Measurements from ENCODE around the gene ETV4. TPM values are rescaled to one million over a fixed set of nuclear protein-coding genes. Genes with fewer than 3 reads are reported as not detected.

Gene ETV4
- total RNA-seq, 1 donor from 2014 or later = 1.1 TPM

DNA sequence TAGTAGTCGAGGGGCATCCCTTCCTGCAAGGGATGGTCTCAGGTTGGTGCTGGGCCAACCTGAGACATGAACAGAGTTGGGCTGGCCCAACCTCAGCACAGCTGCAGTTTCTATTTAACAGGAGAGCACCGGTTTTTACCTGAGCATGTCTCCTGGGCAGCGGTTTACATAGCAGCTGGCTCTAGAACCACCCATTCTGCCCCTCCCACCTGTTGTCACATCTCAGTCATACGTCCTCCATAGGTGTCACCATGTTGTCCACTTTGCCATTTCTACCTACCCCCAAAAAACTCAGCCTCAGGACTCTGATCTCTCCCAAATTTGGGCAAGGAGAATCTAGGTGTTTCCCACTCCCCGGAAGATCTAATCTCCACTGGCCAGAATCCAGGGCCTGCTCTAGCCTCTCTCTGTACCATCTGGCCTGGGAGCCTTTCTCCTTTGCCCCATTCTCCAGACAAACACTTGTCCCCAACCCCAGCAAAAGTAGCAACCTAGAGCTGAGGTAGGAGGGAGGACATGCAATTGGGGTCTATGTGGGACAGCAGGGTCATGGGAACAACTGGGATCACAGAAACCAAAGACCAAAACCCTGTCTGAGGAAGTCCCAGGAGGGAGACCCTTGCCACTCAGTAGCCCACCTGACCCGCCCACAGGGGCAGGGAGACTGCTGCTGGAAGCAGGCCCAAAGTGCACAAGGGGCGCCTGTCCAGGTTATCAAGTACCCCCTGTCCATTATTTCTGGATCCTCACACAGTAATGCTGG, 19.1 kb downstream of the ETV4 start:
- Histone ChIP-seq H3F3A (ENCODE audit: low read depth) (peaks cover 35% of the 10 kb centered on the region), H3K27me3 (peaks cover 33% of the 10 kb centered on the region), H3K4me1 (peaks cover 24% of the 10 kb centered on the region), H4K20me1 (ENCODE audit: low read depth) (peaks cover 67% of the 10 kb centered on the region), H3K36me3 (peaks cover 3% of the 10 kb centered on the region), H2AFZ (replicated peaks) (no peak overlapping the region), H3K9ac (no peak overlapping the region), H3K4me3 (no peak overlapping the region), H3K79me2 (ENCODE audit: low read depth) (no peaks in the 10 kb centered on the region), H3K27ac (no peak overlapping the region), H3K9me3 (ENCODE audit: low read depth) (no peaks in the 10 kb centered on the region), H3K4me2 (no peak overlapping the region)
- H3K27ac Mint-ChIP-seq = no peak overlapping the region
- TF ChIP-seq EZH2 (IDR thresholded peaks at IDR 0.05) (no peak), EZH2phosphoT487 (IDR thresholded peaks at IDR 0.05) (no peak), CTCF (IDR thresholded peaks at IDR 0.05) (no peak)
- peaks cover 68% of the 10 kb centered on the region for H3K4me1 Mint-ChIP-seq
- no peak overlapping the region for H3K4me3 Mint-ChIP-seq
- H3K9me3 Mint-ChIP-seq = no peaks in the 10 kb centered on the region
- DNase-seq (ENCODE audit: low spot score) = no peak
- peaks cover 7% of the 10 kb centered on the region for H3K27me3 Mint-ChIP-seq (ENCODE audit: insufficient read depth, low read depth)
- peaks cover 20% of the 10 kb centered on the region for H3K36me3 Mint-ChIP-seq

- Histone ChIP-seq H3K9ac (no peak overlapping the region), H3K27ac (no peak overlapping the region), H3K9me3 (ENCODE audit: low read depth) (no peaks in the 10 kb centered on the region), H3K4me2 (no peak overlapping the region), H3K79me2 (ENCODE audit: low read depth) (no peaks in the 10 kb centered on the region), H3K4me3 (no peak overlapping the region), H2AFZ (replicated peaks) (no peak overlapping the region), H3F3A (ENCODE audit: low read depth) (peaks cover 25% of the 10 kb centered on the region), H3K27me3 (peaks cover 13% of the 10 kb centered on the region), H3K36me3 (peaks cover 13% of the 10 kb centered on the region), H3K4me1 (peaks cover 17% of the 10 kb centered on the region), H4K20me1 (ENCODE audit: low read depth) (peaks cover 50% of the 10 kb centered on the region)
- Mint-ChIP-seq H3K9me3 (no peaks in the 10 kb centered on the region), H3K4me1 (peaks cover 50% of the 10 kb centered on the region), H3K4me3 (no peak overlapping the region), H3K27ac (no peak overlapping the region), H3K27me3 (ENCODE audit: insufficient read depth, low read depth) (peaks cover 7% of the 10 kb centered on the region), H3K36me3 (peaks cover 28% of the 10 kb centered on the region)
- TF ChIP-seq EZH2phosphoT487 (IDR thresholded peaks at IDR 0.05) = no peak
- no peak for TF ChIP-seq CTCF (IDR thresholded peaks at IDR 0.05)
- TF ChIP-seq EZH2 (IDR thresholded peaks at IDR 0.05) = no peak
- DNase-seq (ENCODE audit: low spot score) = no peak
Observed at GRCh38 chr17:43524945-43525575, 21.1 kb downstream of the ETV4 start.

GRCh38 chr17:43521389-43521788, 24.8 kb downstream of the ETV4 start:
- DNase-seq (ENCODE audit: low spot score) = no peak
- Histone ChIP-seq H3K79me2 (ENCODE audit: low read depth) (no peaks in the 10 kb centered on the region), H3F3A (ENCODE audit: low read depth) (peaks cover 31% of the 10 kb centered on the region), H3K27me3 (no peaks in the 10 kb centered on the region), H3K9me3 (ENCODE audit: low read depth) (no peaks in the 10 kb centered on the region), H3K9ac (no peak overlapping the region), H3K4me1 (peaks cover 13% of the 10 kb centered on the region), H3K27ac (no peak overlapping the region), H3K4me3 (no peak overlapping the region), H3K4me2 (no peak overlapping the region), H4K20me1 (ENCODE audit: low read depth) (peaks cover 21% of the 10 kb centered on the region), H2AFZ (replicated peaks) (no peak overlapping the region), H3K36me3 (peaks cover 17% of the 10 kb centered on the region)
- H3K9me3 Mint-ChIP-seq = no peaks in the 10 kb centered on the region
- peaks cover 18% of the 10 kb centered on the region for H3K36me3 Mint-ChIP-seq
- H3K4me1 Mint-ChIP-seq = peaks cover 24% of the 10 kb centered on the region
- H3K27ac Mint-ChIP-seq = no peak overlapping the region
- no peak overlapping the region for H3K4me3 Mint-ChIP-seq
- H3K27me3 Mint-ChIP-seq (ENCODE audit: insufficient read depth, low read depth) = peaks cover 2% of the 10 kb centered on the region
- TF ChIP-seq EZH2phosphoT487 (IDR thresholded peaks at IDR 0.05) = no peak
- no peak for TF ChIP-seq EZH2 (IDR thresholded peaks at IDR 0.05)
- TF ChIP-seq CTCF (IDR thresholded peaks at IDR 0.05) = no peak

Data from neural progenitor cell (in vitro differentiated cells).